ENCODE measurements around the gene SPATA31C1. TPM values are rescaled to one million over a fixed set of nuclear protein-coding genes. Genes with fewer than 3 reads are reported as not detected.

The SPATA31C1 gene
- total and polyA plus RNA-seq, 2 experiments from 2014 or later: not detected

- DNase-seq: no peak
- WGBS, 2 experiments (ENCODE audit: low coverage in 1 of 2, low lambda C conversion rate in 2 of 2, missing lambda C conversion rate in 2 of 2): 87 to 93% methylated on average over 7 of the region's 7 CpGs
- H3K4me1 ChIP-seq (ENCODE audit: insufficient read depth): no peaks in the 10 kb centered on the region
- in situ Hi-C loops (cut with MboI): no loop called here
- no peaks in the 10 kb centered on the region for H3K9me2 ChIP-seq (ENCODE audit: insufficient read depth)
- H3K9ac ChIP-seq: no peak overlapping the region
- H3K79me2 ChIP-seq (ENCODE audit: insufficient read depth): no peaks in the 10 kb centered on the region
- no peak for TF ChIP-seq EZH2 (IDR thresholded peaks at IDR 0.05; ENCODE audit: insufficient read depth, poor library complexity, severe bottlenecking)
- H3K4me2 ChIP-seq (ENCODE audit: unreplicated experiment): no peak overlapping the region
- H3K4me3 ChIP-seq: no peak overlapping the region
- H2AFZ ChIP-seq: no peak overlapping the region
- no peak overlapping the region for H3K27ac ChIP-seq
- H3K36me3 ChIP-seq (ENCODE audit: low read depth): no peaks in the 10 kb centered on the region
- no peaks in the 10 kb centered on the region for H3K27me3 ChIP-seq (replicated peaks; ENCODE audit: insufficient read depth)
- H3K9me3 ChIP-seq (ENCODE audit: low read depth): no peaks in the 10 kb centered on the region
- no peaks in the 10 kb centered on the region for H3F3A ChIP-seq (ENCODE audit: insufficient read depth)
- H4K20me1 ChIP-seq (ENCODE audit: insufficient read depth): no peaks in the 10 kb centered on the region
Measured at GRCh38 chr9:87871425-87872078, 46.2 kb upstream of the SPATA31C1 start.

DNA sequence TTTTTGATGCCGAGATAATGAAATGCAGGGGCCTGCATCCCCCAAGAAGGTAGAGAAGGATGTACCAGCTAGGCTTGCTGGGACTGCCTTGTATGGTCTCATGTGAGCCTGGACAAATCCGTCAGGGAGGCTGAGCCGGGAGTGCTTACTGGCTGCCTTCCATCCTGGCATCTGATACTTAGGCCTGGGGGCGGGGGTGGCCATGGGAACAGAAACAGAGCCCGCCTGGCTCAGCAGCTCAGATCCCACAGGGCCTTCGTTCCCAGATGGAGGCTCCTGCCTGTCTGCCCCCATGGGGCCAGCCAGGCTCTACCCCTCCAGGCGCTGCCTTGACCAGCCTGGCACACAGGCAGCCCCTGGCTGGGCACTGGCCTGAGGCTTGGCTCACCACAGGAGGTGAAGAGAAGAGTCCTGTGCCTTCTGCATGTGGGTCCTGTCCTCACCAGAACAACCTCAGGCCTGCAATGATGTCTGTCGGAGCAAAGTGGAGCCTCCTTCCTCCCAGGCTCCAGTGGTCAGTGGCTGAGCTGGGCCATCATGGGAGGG lies 45.6 kb upstream of the SPATA31C1 start:
- H3K9me2 ChIP-seq (ENCODE audit: insufficient read depth): no peaks in the 10 kb centered on the region
- no peaks in the 10 kb centered on the region for H3K36me3 ChIP-seq (ENCODE audit: low read depth)
- no peaks in the 10 kb centered on the region for H3F3A ChIP-seq (ENCODE audit: insufficient read depth)
- no peak overlapping the region for H3K4me2 ChIP-seq (ENCODE audit: unreplicated experiment)
- H3K9me3 ChIP-seq (ENCODE audit: low read depth): no peaks in the 10 kb centered on the region
- DNase-seq: peak; percentile 47
- no peaks in the 10 kb centered on the region for H4K20me1 ChIP-seq (ENCODE audit: insufficient read depth)
- in situ Hi-C loops (cut with MboI): no loop called here
- H3K9ac ChIP-seq: no peak overlapping the region
- H2AFZ ChIP-seq: no peak overlapping the region
- no peaks in the 10 kb centered on the region for H3K27me3 ChIP-seq (replicated peaks; ENCODE audit: insufficient read depth)
- no peak overlapping the region for H3K4me3 ChIP-seq
- no peaks in the 10 kb centered on the region for H3K4me1 ChIP-seq (ENCODE audit: insufficient read depth)
- 71 to 82% methylated on average over 8 of the region's 8 CpGs for WGBS, 2 experiments (ENCODE audit: low coverage in 1 of 2, low lambda C conversion rate in 2 of 2, missing lambda C conversion rate in 2 of 2)
- no peak overlapping the region for H3K27ac ChIP-seq
- no peaks in the 10 kb centered on the region for H3K79me2 ChIP-seq (ENCODE audit: insufficient read depth)
- no peak for TF ChIP-seq EZH2 (IDR thresholded peaks at IDR 0.05; ENCODE audit: insufficient read depth, poor library complexity, severe bottlenecking)

- Histone ChIP-seq H3F3A (ENCODE audit: insufficient read depth) (peaks cover 7% of the 10 kb centered on the region), H4K20me1 (ENCODE audit: insufficient read depth) (no peaks in the 10 kb centered on the region), H3K4me1 (ENCODE audit: insufficient read depth) (no peaks in the 10 kb centered on the region), H3K9me3 (ENCODE audit: low read depth) (no peaks in the 10 kb centered on the region), H3K27me3 (replicated peaks; ENCODE audit: insufficient read depth) (no peaks in the 10 kb centered on the region), H3K4me2 (ENCODE audit: unreplicated experiment) (no peak overlapping the region), H3K27ac (no peak overlapping the region), H3K79me2 (ENCODE audit: insufficient read depth) (no peaks in the 10 kb centered on the region), H2AFZ (no peak overlapping the region), H3K4me3 (no peak overlapping the region), H3K9ac (no peak overlapping the region), H3K36me3 (ENCODE audit: low read depth) (no peaks in the 10 kb centered on the region), H3K9me2 (ENCODE audit: insufficient read depth) (no peaks in the 10 kb centered on the region)
- WGBS, 2 experiments (ENCODE audit: low coverage in 1 of 2, low lambda C conversion rate in 2 of 2, missing lambda C conversion rate in 2 of 2): 95 to 98% methylated on average over 5 of the region's 5 CpGs
- in situ Hi-C loops (cut with MboI): no loop called here
- no peak for DNase-seq
- TF ChIP-seq EZH2 (IDR thresholded peaks at IDR 0.05; ENCODE audit: insufficient read depth, poor library complexity, severe bottlenecking) (no peak), EZH2phosphoT487 (IDR thresholded peaks at IDR 0.05; ENCODE audit: insufficient read depth, low read depth) (no peak)
Measured at GRCh38 chr9:87873607-87874303, 44.0 kb upstream of the SPATA31C1 start.

DNA sequence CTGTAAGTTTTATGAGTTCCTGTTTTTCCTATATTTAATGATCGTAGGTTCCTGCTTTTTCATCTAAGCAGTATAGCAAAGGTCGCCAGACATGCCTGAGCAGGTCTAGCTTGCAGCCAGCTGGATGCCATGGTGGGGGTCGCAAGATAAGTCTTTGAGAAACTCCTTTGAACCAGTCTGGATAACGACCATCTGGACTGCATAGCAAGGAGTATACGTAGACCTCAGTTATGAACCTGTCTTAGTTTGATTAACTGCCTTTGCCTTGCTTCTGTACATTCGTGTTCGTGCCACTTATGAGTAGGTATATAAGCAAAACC lies 43.5 kb upstream of the SPATA31C1 start:
- H4K20me1 ChIP-seq (ENCODE audit: insufficient read depth): no peaks in the 10 kb centered on the region
- H3K4me2 ChIP-seq (ENCODE audit: unreplicated experiment): no peak overlapping the region
- H3K36me3 ChIP-seq (ENCODE audit: low read depth): no peaks in the 10 kb centered on the region
- TF ChIP-seq EZH2phosphoT487 (IDR thresholded peaks at IDR 0.05; ENCODE audit: insufficient read depth, low read depth) (no peak), EZH2 (IDR thresholded peaks at IDR 0.05; ENCODE audit: insufficient read depth, poor library complexity, severe bottlenecking) (no peak)
- H3K9me3 ChIP-seq (ENCODE audit: low read depth): no peaks in the 10 kb centered on the region
- no peak for DNase-seq
- H3K9me2 ChIP-seq (ENCODE audit: insufficient read depth): no peaks in the 10 kb centered on the region
- no peak overlapping the region for H3K9ac ChIP-seq
- peaks cover 12% of the 10 kb centered on the region for H3F3A ChIP-seq (ENCODE audit: insufficient read depth)
- H3K4me3 ChIP-seq: no peak overlapping the region
- in situ Hi-C loops (cut with MboI): no loop called here
- peaks cover 3% of the 10 kb centered on the region for H3K4me1 ChIP-seq (ENCODE audit: insufficient read depth)
- H3K27ac ChIP-seq: no peak overlapping the region
- no peaks in the 10 kb centered on the region for H3K79me2 ChIP-seq (ENCODE audit: insufficient read depth)
- no peak overlapping the region for H2AFZ ChIP-seq
- H3K27me3 ChIP-seq (replicated peaks; ENCODE audit: insufficient read depth): no peaks in the 10 kb centered on the region
- WGBS, 2 experiments (ENCODE audit: low coverage in 1 of 2, low lambda C conversion rate in 2 of 2, missing lambda C conversion rate in 2 of 2): 84 to 85% methylated on average over 7 of the region's 7 CpGs
